ENCODE measurements around the gene FAM163B.

The FAM163B gene

DNA sequence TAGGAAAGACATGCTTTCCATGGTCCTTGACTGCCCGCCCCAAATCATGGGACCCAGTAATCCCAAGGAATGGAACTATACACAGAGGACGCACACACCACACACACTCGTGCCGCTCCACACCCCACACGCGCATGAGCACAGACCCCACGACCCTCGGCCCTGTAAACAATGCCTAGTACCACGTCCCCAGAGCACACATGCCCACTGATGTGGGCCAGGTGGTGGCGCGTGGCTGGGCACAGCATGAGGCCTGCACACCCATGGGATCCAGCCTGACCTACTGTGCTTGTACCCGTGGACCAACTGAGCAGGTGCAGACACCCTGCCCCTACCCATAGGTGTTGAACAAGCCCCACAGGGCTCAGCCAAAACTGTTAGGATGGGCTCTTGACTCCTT is 27.7 kb upstream of the FAM163B start:
- H3K27ac ChIP-seq: no peak overlapping the region
- TF ChIP-seq EZH2 (IDR thresholded peaks at IDR 0.05): no peak
- no peak for TF ChIP-seq FOXP2 (optimal IDR thresholded peaks at IDR 0.05; ENCODE audit: control extremely low read depth, extremely low read length, insufficient read depth)
- TF ChIP-seq POLR2AphosphoS5 (IDR thresholded peaks at IDR 0.05; ENCODE audit: borderline replicate concordance, low read depth, low read length): no peak
- H3K4me3 ChIP-seq: no peak overlapping the region
- no peak overlapping the region for H3K9ac ChIP-seq (ENCODE audit: insufficient read length)
- no peak for DNase-seq (ENCODE audit: low read depth, low spot score)
- no peaks in the 10 kb centered on the region for H3K9me3 ChIP-seq (ENCODE audit: low read depth, low read length)
- no peaks in the 10 kb centered on the region for H3K36me3 ChIP-seq (ENCODE audit: insufficient read depth, low read length)

DNA sequence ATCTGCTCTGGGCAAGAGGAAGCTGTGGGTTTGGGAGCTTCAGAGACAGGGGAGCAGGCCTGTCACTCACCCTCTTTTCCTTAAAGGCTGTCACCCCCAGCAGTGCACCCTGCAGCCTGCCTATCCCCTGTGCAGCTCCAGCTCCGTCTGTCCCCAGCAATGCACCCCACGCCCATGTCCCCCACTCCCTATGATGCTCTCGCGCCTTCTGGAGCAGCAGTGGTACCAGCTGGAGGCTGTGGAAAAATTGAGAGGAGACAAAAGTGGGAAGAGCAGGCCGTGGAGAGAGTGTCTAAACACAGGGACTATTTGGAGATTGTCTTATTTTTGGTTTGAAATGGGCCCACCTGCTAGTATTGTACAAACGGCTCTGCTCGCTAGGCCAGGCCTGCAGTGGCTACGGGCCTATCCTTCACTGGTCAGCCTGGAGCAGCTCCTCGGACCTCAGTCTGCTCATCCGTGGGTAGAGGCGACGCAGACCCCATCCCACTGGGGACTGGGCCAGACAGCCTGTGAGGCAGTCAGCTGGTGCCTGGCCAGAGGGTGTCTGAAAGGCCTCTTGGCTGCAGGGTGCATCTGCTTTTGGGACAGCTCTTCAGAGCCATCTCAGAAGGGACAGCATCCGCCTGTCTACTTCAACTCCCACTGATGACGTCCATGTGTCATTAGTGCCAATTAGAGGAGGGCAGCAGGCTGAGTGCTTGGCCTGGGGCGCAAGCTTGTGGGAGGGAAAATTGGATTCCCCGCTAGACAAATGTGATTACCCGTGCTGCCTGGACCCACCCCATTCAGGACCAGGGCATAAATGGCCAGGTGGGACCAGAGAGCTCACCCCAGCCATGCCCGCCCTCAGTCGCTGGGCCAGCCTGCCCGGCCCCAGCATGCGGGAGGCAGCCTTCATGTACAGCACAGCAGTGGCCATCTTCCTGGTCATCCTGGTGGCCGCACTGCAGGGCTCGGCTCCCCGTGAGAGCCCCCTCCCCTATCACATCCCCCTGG is 26.6 kb upstream of the FAM163B start, which contains the start of gene DBH:
Gene DBH, plus strand, starts transcription at position 831 of the 999 bp plus-strand sequence. Its CDS starts 9 bp downstream, at position 840.
- no peak within 1 kb of the TSS for H3K9ac ChIP-seq (ENCODE audit: insufficient read length)

DNA sequence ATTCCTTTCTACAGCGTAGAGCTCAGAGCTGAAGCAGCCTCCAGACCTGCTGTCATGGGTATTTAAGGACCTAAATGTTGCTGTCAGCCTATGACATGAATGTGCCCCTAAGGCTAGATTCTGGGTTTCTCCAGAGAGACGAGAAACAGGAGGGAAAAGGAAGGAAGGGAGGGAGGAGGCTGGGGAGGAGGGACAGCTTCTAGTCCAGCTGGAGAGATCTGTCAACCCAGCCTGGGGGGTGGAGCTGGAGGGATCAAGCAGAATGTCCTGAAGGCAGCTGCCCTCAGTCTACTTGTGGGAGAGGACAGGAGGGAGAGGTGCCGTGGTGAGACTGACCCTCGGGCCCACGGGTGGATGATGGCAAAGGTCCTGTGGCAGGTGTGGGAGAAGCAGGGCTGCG is 25.9 kb upstream of the FAM163B start:
- H3K27ac ChIP-seq: no peak overlapping the region
- no peak overlapping the region for H3K4me3 ChIP-seq
- H3K36me3 ChIP-seq (ENCODE audit: insufficient read depth, low read length): no peaks in the 10 kb centered on the region
- TF ChIP-seq FOXP2 (optimal IDR thresholded peaks at IDR 0.05; ENCODE audit: control extremely low read depth, extremely low read length, insufficient read depth): no peak
- TF ChIP-seq EZH2 (IDR thresholded peaks at IDR 0.05): no peak
- TF ChIP-seq POLR2AphosphoS5 (IDR thresholded peaks at IDR 0.05; ENCODE audit: borderline replicate concordance, low read depth, low read length): no peak
- DNase-seq (ENCODE audit: low read depth, low spot score): no peak
- H3K9me3 ChIP-seq (ENCODE audit: low read depth, low read length): no peaks in the 10 kb centered on the region
- H3K9ac ChIP-seq (ENCODE audit: insufficient read length): no peak overlapping the region

More for the DNA sequence above, 26.6 kb upstream of the FAM163B start, which contains the start of gene DBH:
- no peak within 1 kb of the TSS for H3K27ac ChIP-seq
- H3K4me3 ChIP-seq: no peak within 1 kb of the TSS
- no peaks in the 10 kb centered on the region for H3K9me3 ChIP-seq (ENCODE audit: low read depth, low read length)
- no peak for DNase-seq (ENCODE audit: low read depth, low spot score)
- no peak for TF ChIP-seq FOXP2 (optimal IDR thresholded peaks at IDR 0.05; ENCODE audit: control extremely low read depth, extremely low read length, insufficient read depth)
- no peak for TF ChIP-seq EZH2 (IDR thresholded peaks at IDR 0.05)
- no peak for TF ChIP-seq POLR2AphosphoS5 (IDR thresholded peaks at IDR 0.05; ENCODE audit: borderline replicate concordance, low read depth, low read length)
- no peaks in the 10 kb centered on the region for H3K36me3 ChIP-seq (ENCODE audit: insufficient read depth, low read length)

DNA sequence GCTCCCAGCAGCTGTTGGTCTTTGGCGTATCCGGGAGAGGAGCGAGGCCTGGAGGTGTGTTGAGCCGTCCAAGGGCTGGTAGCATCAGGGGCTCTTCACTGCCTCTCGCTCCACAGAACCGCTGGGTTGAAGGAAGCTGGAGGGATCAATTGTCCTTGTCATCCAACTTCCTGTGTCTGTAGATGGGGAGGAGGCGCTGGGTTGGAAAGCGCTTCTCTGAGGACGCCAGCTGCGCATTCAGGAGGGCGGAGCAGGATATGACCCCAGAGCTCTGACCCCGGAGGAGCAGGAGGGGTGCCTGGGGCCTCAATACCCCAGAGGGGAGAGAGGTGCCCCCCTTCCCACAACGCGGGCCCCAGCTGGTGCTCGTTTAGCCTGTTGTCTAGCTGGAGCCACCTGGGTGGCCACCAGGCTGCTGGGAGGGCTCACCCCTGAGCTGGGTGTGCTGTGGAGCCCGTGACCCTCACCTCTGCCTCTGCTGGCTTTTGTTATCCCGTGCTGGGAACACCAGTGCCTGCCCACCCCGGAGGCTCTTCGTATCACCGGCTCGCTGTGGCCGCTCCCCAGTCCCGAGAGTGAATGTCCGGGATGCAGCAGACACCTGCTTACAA is 25.0 kb upstream of the FAM163B start:
- TF ChIP-seq EZH2 (IDR thresholded peaks at IDR 0.05): no peak
- no peak for TF ChIP-seq FOXP2 (optimal IDR thresholded peaks at IDR 0.05; ENCODE audit: control extremely low read depth, extremely low read length, insufficient read depth)
- TF ChIP-seq POLR2AphosphoS5 (IDR thresholded peaks at IDR 0.05; ENCODE audit: borderline replicate concordance, low read depth, low read length): no peak
- Histone ChIP-seq H3K9me3 (ENCODE audit: low read depth, low read length) (no peaks in the 10 kb centered on the region), H3K36me3 (ENCODE audit: insufficient read depth, low read length) (no peaks in the 10 kb centered on the region), H3K9ac (ENCODE audit: insufficient read length) (no peak overlapping the region), H3K4me3 (no peak overlapping the region), H3K27ac (no peak overlapping the region)
- DNase-seq (ENCODE audit: low read depth, low spot score): no peak

DNA sequence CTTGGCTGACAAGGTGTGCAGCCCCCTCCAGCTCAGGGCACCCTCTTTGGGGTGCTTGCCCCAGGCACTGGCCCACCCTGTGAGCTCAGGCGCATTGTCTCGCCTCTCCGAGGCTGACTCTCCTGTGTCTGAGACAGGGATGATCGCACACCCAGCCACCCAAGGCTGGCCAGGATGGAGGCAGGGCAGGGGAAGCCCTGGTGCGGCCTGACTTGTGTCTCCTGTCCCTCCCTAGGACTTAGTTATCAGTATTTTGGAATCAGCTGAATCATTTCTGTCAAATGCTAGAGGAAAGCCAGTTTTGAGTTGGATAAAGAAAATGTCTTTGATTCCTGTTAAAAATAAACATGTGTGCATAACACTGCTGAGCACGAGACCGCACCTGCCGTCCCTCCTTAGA is 24.5 kb upstream of the FAM163B start:
- Histone ChIP-seq H3K27ac (no peak overlapping the region), H3K9ac (ENCODE audit: insufficient read length) (no peak overlapping the region), H3K9me3 (ENCODE audit: low read depth, low read length) (no peaks in the 10 kb centered on the region), H3K36me3 (ENCODE audit: insufficient read depth, low read length) (no peaks in the 10 kb centered on the region), H3K4me3 (no peak overlapping the region)
- DNase-seq (ENCODE audit: low read depth, low spot score): no peak
- TF ChIP-seq POLR2AphosphoS5 (IDR thresholded peaks at IDR 0.05; ENCODE audit: borderline replicate concordance, low read depth, low read length) (no peak), EZH2 (IDR thresholded peaks at IDR 0.05) (no peak), FOXP2 (optimal IDR thresholded peaks at IDR 0.05; ENCODE audit: control extremely low read depth, extremely low read length, insufficient read depth) (no peak)

DNA sequence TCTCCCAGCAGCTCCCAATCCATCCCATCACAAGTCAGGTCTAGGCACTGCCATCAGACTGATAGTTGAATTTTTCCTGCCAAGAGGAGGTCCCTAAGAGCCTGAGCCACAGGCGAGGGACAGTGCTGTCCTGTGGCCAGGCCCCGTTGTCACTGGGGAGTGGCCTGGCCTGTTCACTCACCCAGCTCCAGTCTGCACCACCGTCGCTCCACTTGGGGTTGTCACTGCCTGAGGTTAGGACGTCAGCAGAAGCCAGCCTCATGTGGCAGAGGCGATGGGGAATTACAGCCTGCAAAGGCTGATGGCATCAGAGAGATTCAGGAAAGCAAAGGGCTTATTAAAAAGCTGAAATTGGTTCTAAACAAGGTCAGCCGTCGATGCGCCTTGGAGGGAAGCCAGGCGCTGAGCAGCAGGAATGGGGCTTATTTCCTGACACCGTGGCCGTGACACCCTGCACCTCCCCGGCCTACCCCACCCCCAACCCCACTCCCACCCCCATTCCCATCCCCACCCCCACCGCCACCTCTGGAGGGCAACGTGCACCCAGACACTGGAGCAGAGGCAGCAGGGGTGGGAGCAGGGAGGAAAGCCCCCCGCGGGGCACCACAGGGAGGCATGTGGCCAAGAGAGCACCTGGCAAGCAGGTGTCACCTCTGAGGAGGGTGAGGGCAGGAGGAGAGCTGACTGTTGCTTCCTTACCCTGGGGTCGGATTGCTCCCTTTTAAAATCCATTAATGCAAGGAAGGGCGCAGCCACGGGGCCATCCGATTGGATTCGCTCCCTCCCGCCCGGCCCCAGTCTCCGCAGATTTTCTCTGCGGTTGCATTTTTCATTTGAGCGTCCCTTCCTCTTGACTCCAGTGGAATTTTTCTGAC is 23.9 kb upstream of the FAM163B start:
- Histone ChIP-seq H3K9ac (ENCODE audit: insufficient read length) (no peak overlapping the region), H3K4me3 (no peak overlapping the region), H3K9me3 (ENCODE audit: low read depth, low read length) (no peaks in the 10 kb centered on the region), H3K27ac (no peak overlapping the region), H3K36me3 (ENCODE audit: insufficient read depth, low read length) (no peaks in the 10 kb centered on the region)
- TF ChIP-seq FOXP2 (optimal IDR thresholded peaks at IDR 0.05; ENCODE audit: control extremely low read depth, extremely low read length, insufficient read depth) (no peak), POLR2AphosphoS5 (IDR thresholded peaks at IDR 0.05; ENCODE audit: borderline replicate concordance, low read depth, low read length) (no peak), EZH2 (IDR thresholded peaks at IDR 0.05) (no peak)
- DNase-seq (ENCODE audit: low read depth, low spot score): no peak

DNA sequence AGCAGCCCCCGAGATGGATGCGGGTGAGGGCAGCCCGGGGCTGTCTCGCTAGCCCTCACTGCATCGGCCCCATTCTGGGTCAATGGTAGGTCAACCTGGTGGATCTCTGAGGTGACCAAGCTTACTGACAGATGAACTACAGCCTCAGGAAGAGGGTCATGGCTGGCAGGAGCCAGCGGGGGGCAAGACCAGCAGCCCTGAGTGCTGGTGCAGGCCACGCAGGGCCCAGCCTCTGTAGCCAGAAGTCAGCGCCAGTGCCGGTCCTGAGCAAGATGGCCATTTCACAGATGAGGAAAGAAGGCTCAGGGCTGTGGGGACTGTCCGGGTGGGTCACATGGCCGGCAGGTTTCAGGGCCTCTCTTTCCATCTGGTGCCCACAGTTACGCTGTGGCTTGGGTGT is 21.9 kb upstream of the FAM163B start:
- no peak overlapping the region for H3K27ac ChIP-seq
- no peak for DNase-seq (ENCODE audit: low read depth, low spot score)
- TF ChIP-seq EZH2 (IDR thresholded peaks at IDR 0.05): no peak

More for the DNA sequence above, 21.9 kb upstream of the FAM163B start:
- Histone ChIP-seq H3K36me3 (ENCODE audit: insufficient read depth, low read length) (no peaks in the 10 kb centered on the region), H3K4me3 (no peak overlapping the region), H3K9ac (ENCODE audit: insufficient read length) (no peak overlapping the region), H3K9me3 (ENCODE audit: low read depth, low read length) (no peaks in the 10 kb centered on the region)

Measured in SK-N-MC (cell line).